NCI-H2107 treated with DMSO at 0.1 percent for 48 hours (cell line): ENCODE data around the gene PLIN4.

Experiments used
- DNase-seq: peaks from one replicate; lab custom pipeline; 2025; ENCODE audit not compliant: unreplicated experiment; lab: John Stamatoyannopoulos, UW

Gene PLIN4

GRCh38 chr19:4493104-4493928, 25.0 kb downstream of the PLIN4 start:
- no peak for DNase-seq

GRCh38 chr19:4492337-4493103, 25.8 kb downstream of the PLIN4 start:
- no peak for DNase-seq

GRCh38 chr19:4491446-4491845, 26.8 kb downstream of the PLIN4 start:
- no peak for DNase-seq

- DNase-seq = no peak
Measured at GRCh38 chr19:4488496-4488895, 29.8 kb downstream of the PLIN4 start.

GRCh38 chr19:4487572-4487971, 30.7 kb downstream of the PLIN4 start:
- DNase-seq = no peak

- DNase-seq = no peak
Measured at GRCh38 chr19:4483385-4483784, 34.9 kb downstream of the PLIN4 start.

GRCh38 chr19:4482721-4483364, 35.4 kb downstream of the PLIN4 start:
- no peak for DNase-seq

- no peak for DNase-seq
Measured at GRCh38 chr19:4477034-4477801, 41.1 kb downstream of the PLIN4 start.

- DNase-seq = peak; percentile 66
Measured at GRCh38 chr19:4474514-4475022, 43.7 kb downstream of the PLIN4 start.

GRCh38 chr19:4473763-4474513, 44.3 kb downstream of the PLIN4 start:
- no peak for DNase-seq

GRCh38 chr19:4473011-4473762, 45.1 kb downstream of the PLIN4 start:
- no peak for DNase-seq

- DNase-seq = no peak
Measured at GRCh38 chr19:4472174-4472974, 45.9 kb downstream of the PLIN4 start, which contains the start of gene HDGFL2. Gene HDGFL2 (plus strand): TSS chr19:4472297. CDS start chr19:4472351, 54 bp downstream.

GRCh38 chr19:4471403-4472173, 46.7 kb downstream of the PLIN4 start:
- DNase-seq = peak; percentile 100

GRCh38 chr19:4467835-4468234, 50.5 kb downstream of the PLIN4 start:
- DNase-seq = no peak

- no peak for DNase-seq
Measured at GRCh38 chr19:4464815-4465581, 53.3 kb downstream of the PLIN4 start.

GRCh38 chr19:4457654-4458395, 60.5 kb downstream of the PLIN4 start, which contains the start of gene UBXN6:
Gene UBXN6 (minus strand): TSS chr19:4457794. CDS start chr19:4457697, 97 bp downstream.
- peak; percentile 91 for DNase-seq
